ENCODE results near the gene COL5A1.

The COL5A1 gene

GRCh38 chr9:134814598-134815215 lies 173.1 kb downstream of the COL5A1 start:
- Histone ChIP-seq H3K27me3 (ENCODE audit: insufficient read depth, low read length, poor library complexity) (no peaks in the 10 kb centered on the region), H3K9ac (ENCODE audit: low read depth, low read length) (no peak overlapping the region), H3K36me3 (ENCODE audit: insufficient read depth, low read length) (no peaks in the 10 kb centered on the region), H3K79me2 (ENCODE audit: insufficient read depth, low read length) (no peaks in the 10 kb centered on the region), H3K4me3 (ENCODE audit: low read depth in 1 of 2, low read length in 2 of 2) (no peak overlapping the region), H3K4me1 (ENCODE audit: insufficient read depth, low read length) (no peaks in the 10 kb centered on the region), H3K27ac (ENCODE audit: low read length) (no peak overlapping the region), H3K9me3 (ENCODE audit: insufficient read depth, low read length, severe bottlenecking) (no peaks in the 10 kb centered on the region), H2AFZ (ENCODE audit: low read depth, low read length) (no peak overlapping the region), H3K4me2 (ENCODE audit: insufficient read depth, low read length) (no peak overlapping the region), H4K20me1 (ENCODE audit: insufficient read depth, low read length) (no peaks in the 10 kb centered on the region)
- ATAC-seq (ENCODE audit: insufficient read depth, low read depth) (no peak), DNase-seq (no peak)
- no peak for TF ChIP-seq CTCF (IDR thresholded peaks at IDR 0.05; ENCODE audit: borderline replicate concordance, extremely low read depth, low read length, poor library complexity, severe bottlenecking)
- TF ChIP-seq EZH2 (IDR thresholded peaks at IDR 0.05; ENCODE audit: borderline replicate concordance, low read depth, low read length, severe bottlenecking), result no peak

- H3K4me1 ChIP-seq (ENCODE audit: insufficient read depth, low read length), result no peaks in the 10 kb centered on the region
- H3K36me3 ChIP-seq (ENCODE audit: insufficient read depth, low read length), result no peaks in the 10 kb centered on the region
Observed at GRCh38 chr9:134815435-134816214, 174.0 kb downstream of the COL5A1 start.

GRCh38 chr9:134816264-134816663 lies 174.7 kb downstream of the COL5A1 start:
- no peaks in the 10 kb centered on the region for H3K79me2 ChIP-seq (ENCODE audit: insufficient read depth, low read length)
- TF ChIP-seq CTCF (IDR thresholded peaks at IDR 0.05; ENCODE audit: borderline replicate concordance, extremely low read depth, low read length, poor library complexity, severe bottlenecking) (no peak), EZH2 (IDR thresholded peaks at IDR 0.05; ENCODE audit: borderline replicate concordance, low read depth, low read length, severe bottlenecking) (no peak)
- no peak overlapping the region for H3K9ac ChIP-seq (ENCODE audit: low read depth, low read length)
- no peaks in the 10 kb centered on the region for H4K20me1 ChIP-seq (ENCODE audit: insufficient read depth, low read length)
- H3K4me3 ChIP-seq (ENCODE audit: low read depth in 1 of 2, low read length in 2 of 2), result no peak overlapping the region
- no peak overlapping the region for H3K4me2 ChIP-seq (ENCODE audit: insufficient read depth, low read length)
- DNase-seq (no peak), ATAC-seq (ENCODE audit: insufficient read depth, low read depth) (no peak)
- no peaks in the 10 kb centered on the region for H3K36me3 ChIP-seq (ENCODE audit: insufficient read depth, low read length)
- H3K27me3 ChIP-seq (ENCODE audit: insufficient read depth, low read length, poor library complexity), result no peaks in the 10 kb centered on the region
- H3K27ac ChIP-seq (ENCODE audit: low read length), result no peak overlapping the region
- no peak overlapping the region for H2AFZ ChIP-seq (ENCODE audit: low read depth, low read length)
- no peaks in the 10 kb centered on the region for H3K9me3 ChIP-seq (ENCODE audit: insufficient read depth, low read length, severe bottlenecking)
- no peaks in the 10 kb centered on the region for H3K4me1 ChIP-seq (ENCODE audit: insufficient read depth, low read length)

More at GRCh38 chr9:134815435-134816214, 174.0 kb downstream of the COL5A1 start:
- TF ChIP-seq CTCF (IDR thresholded peaks at IDR 0.05; ENCODE audit: borderline replicate concordance, extremely low read depth, low read length, poor library complexity, severe bottlenecking) (no peak), EZH2 (IDR thresholded peaks at IDR 0.05; ENCODE audit: borderline replicate concordance, low read depth, low read length, severe bottlenecking) (no peak)
- no peak overlapping the region for H3K4me3 ChIP-seq (ENCODE audit: low read depth in 1 of 2, low read length in 2 of 2)
- ATAC-seq (ENCODE audit: insufficient read depth, low read depth), result no peak
- H2AFZ ChIP-seq (ENCODE audit: low read depth, low read length), result no peak overlapping the region
- DNase-seq, result no peak
- no peaks in the 10 kb centered on the region for H4K20me1 ChIP-seq (ENCODE audit: insufficient read depth, low read length)
- H3K9me3 ChIP-seq (ENCODE audit: insufficient read depth, low read length, severe bottlenecking), result no peaks in the 10 kb centered on the region
- no peak overlapping the region for H3K4me2 ChIP-seq (ENCODE audit: insufficient read depth, low read length)
- no peak overlapping the region for H3K9ac ChIP-seq (ENCODE audit: low read depth, low read length)
- H3K27ac ChIP-seq (ENCODE audit: low read length), result no peak overlapping the region
- no peaks in the 10 kb centered on the region for H3K79me2 ChIP-seq (ENCODE audit: insufficient read depth, low read length)
- H3K27me3 ChIP-seq (ENCODE audit: insufficient read depth, low read length, poor library complexity), result no peaks in the 10 kb centered on the region

All from DND-41 (cell line).